HL-60 (cell line): Measurements from ENCODE around the gene KRT14.

Experiments used
- DNase-seq, 2 experiments: peaks; one replicate each; pipeline ENCODE4 v3.0.0-alpha.2; 2010 to 2020; ENCODE audit warnings: low read depth in 1 of 2, low spot score in 1 of 2
- H3K27ac ChIP-seq: fragments of 250-450 bp; sonication (Bioruptor Pico); replicated peaks from 2 replicates; pipeline ENCODE4 v1.5.1; 2020; ENCODE audit warnings: mild to moderate bottlenecking, moderate library complexity
- H3K27me3 ChIP-seq: fragments of 250-450 bp; sonication (Bioruptor Pico); 2 replicates; pipeline ENCODE4 v1.5.1; 2021; ENCODE audit warnings: mild to moderate bottlenecking, moderate library complexity; ENCODE audit not compliant: insufficient read depth, poor library complexity, severe bottlenecking
- H3K4me3 ChIP-seq: replicated peaks from 2 replicates; pipeline ENCODE4 v1.5.1; 2011; ENCODE audit warnings: mild to moderate bottlenecking, control low read depth, low read length; ENCODE audit not compliant: insufficient read depth
- CTCF ChIP-seq: IDR thresholded peaks from one replicate; pipeline ENCODE4 v1.5.1; 2011; ENCODE audit warnings: low read length, control low read depth, inconsistent platforms; ENCODE audit not compliant: insufficient read depth
- GABPA ChIP-seq: IDR thresholded peaks from 2 replicates; pipeline ENCODE4 v1.6.1; 2012; ENCODE audit warnings: low read depth
- POLR2AphosphoS5 ChIP-seq: IDR thresholded peaks from 2 replicates; pipeline ENCODE4 v1.6.1; 2012; ENCODE audit warnings: low read depth
- REST ChIP-seq: IDR thresholded peaks from 2 replicates; pipeline ENCODE4 v1.6.1; 2012; ENCODE audit warnings: low read depth; ENCODE audit not compliant: insufficient replicate concordance
- SPI1 ChIP-seq: IDR thresholded peaks from 2 replicates; pipeline ENCODE4 v1.6.1; 2012; ENCODE audit warnings: low read depth, mild to moderate bottlenecking, borderline replicate concordance

KRT14 gene

GRCh38 chr17:41559548-41559947 is 27.1 kb downstream of the KRT14 start:
- H3K27ac ChIP-seq: no peak overlapping the region
- no peak for DNase-seq
- H3K4me3 ChIP-seq: no peak overlapping the region
- TF ChIP-seq POLR2AphosphoS5 (no peak), SPI1 (no peak), REST (no peak), CTCF (no peak), GABPA (no peak)
- H3K27me3 ChIP-seq: peaks cover 2% of the 10 kb centered on the region

GRCh38 chr17:41556931-41557330 is 29.8 kb downstream of the KRT14 start:
- TF ChIP-seq REST: no peak
- TF ChIP-seq CTCF: no peak
- no peak for TF ChIP-seq GABPA
- no peak for TF ChIP-seq POLR2AphosphoS5
- no peak for TF ChIP-seq SPI1
- no peak overlapping the region for H3K4me3 ChIP-seq
- peaks cover 2% of the 10 kb centered on the region for H3K27me3 ChIP-seq
- no peak overlapping the region for H3K27ac ChIP-seq
- no peak for DNase-seq

GRCh38 chr17:41556306-41556705 is 30.4 kb downstream of the KRT14 start:
- Histone ChIP-seq H3K4me3 (no peak overlapping the region), H3K27me3 (peaks cover 2% of the 10 kb centered on the region), H3K27ac (no peak overlapping the region)
- no peak for DNase-seq
- TF ChIP-seq SPI1 (no peak), CTCF (no peak), GABPA (no peak), REST (no peak), POLR2AphosphoS5 (no peak)
